Lung (tissue), 12 donors: ENCODE results near the gene FAM13B. TPM values are rescaled to one million over a fixed set of nuclear protein-coding genes. Genes with fewer than 3 reads are reported as not detected.
"Not testable (repeated sequence)": the region's sequence is repeated elsewhere in the genome, so short reads cannot be mapped to it uniquely, and the experiment has no call there.

ENCODE experiments used
- ATAC-seq: fragments of 200-7000 bp; cut with Tn5 transposase; one replicate; pipeline ENCODE4 v1.9.1; 2020; ENCODE audit warnings: moderate number of reproducible peaks; ENCODE audit not compliant: insufficient read depth, low FRiP score
- DNase-seq, 3 donors: peaks; one replicate each; pipeline ENCODE4 v3.0.0-alpha.2; 2013 to 2017
- H3K27ac ChIP-seq, 2 donors: one replicate each; pipeline ENCODE4 v1.5.1; 2013; ENCODE audit warnings: mild to moderate bottlenecking in 2 of 2, moderate library complexity in 2 of 2, control low read depth in 1 of 2, inconsistent platforms in 1 of 2, low read depth in 1 of 2, low read length in 1 of 2
- H3K27me3 ChIP-seq, 3 donors: one replicate each; pipeline ENCODE4 v1.5.1; 2013; ENCODE audit warnings: low read length in 2 of 3; ENCODE audit not compliant: control insufficient read depth in 3 of 3, insufficient read depth in 3 of 3
- H3K36me3 ChIP-seq, 4 donors: one replicate each; pipeline ENCODE4 v1.5.1; 2013; ENCODE audit warnings: low read length in 4 of 4, mild to moderate bottlenecking in 1 of 4, moderate library complexity in 1 of 4; ENCODE audit not compliant: control insufficient read depth in 4 of 4, insufficient read depth in 4 of 4
- H3K4me1 ChIP-seq, 5 donors: one replicate each; pipeline ENCODE4 v1.5.1; 2013; ENCODE audit warnings: low read length in 5 of 5, mild to moderate bottlenecking in 2 of 5, moderate library complexity in 1 of 5; ENCODE audit not compliant: control insufficient read depth in 5 of 5, insufficient read depth in 5 of 5
- H3K4me3 ChIP-seq: one replicate; pipeline ENCODE4 v1.5.1; 2013; ENCODE audit warnings: mild to moderate bottlenecking, control low read depth, moderate library complexity
- H3K9ac ChIP-seq, 2 donors: one replicate each; pipeline ENCODE4 v1.5.1; 2013; ENCODE audit warnings: low read length in 2 of 2, control low read depth in 1 of 2; ENCODE audit not compliant: insufficient read depth in 1 of 2
- H3K9me3 ChIP-seq, 4 donors: one replicate each; pipeline ENCODE4 v1.5.1; 2013; ENCODE audit warnings: low read length in 3 of 4, mild to moderate bottlenecking in 1 of 4, moderate library complexity in 1 of 4; ENCODE audit not compliant: control insufficient read depth in 4 of 4, insufficient read depth in 3 of 4
- CTCF ChIP-seq: IDR thresholded peaks from 2 replicates; pipeline ENCODE4 v1.5.1; 2012; ENCODE audit warnings: mild to moderate bottlenecking; ENCODE audit errors: control extremely low read depth, extremely low read depth
- WGBS, 2 donors: extraction: QIAGEN DNeasy Blood & Tissue Kit; methylation state at CpG; one replicate each; pipeline ENCODE4 v1.1.7; 2013; 5-methylcytosine and 5-hydroxymethylcytosine counted together
- polyA plus RNA-seq, 2 donors: library from polyadenylated mRNA; stranded (reverse); fragments of 200-250 nt; gene quantifications; one replicate each; pipeline ENCODE4 v1.2.1, GENCODE V29; 2013
- total RNA-seq, 2 donors: library from RNA; depleted of rRNA in 1 of 2; stranded (reverse); fragments of >200 nt in 1 of 2; gene quantifications; one replicate each; pipeline ENCODE4 v1.2.1, GENCODE V29; 2014 to 2021
- donor health status: control.
- donor health status: control.
- donor health status: Bipolar disorder and iron deficiency.
- donor health status: healthy.
- donor health status: DM: yes; HTN: yes; CAD: no.

Gene FAM13B
- total and polyA plus RNA-seq, 4 donors, result 7.6 to 63.6 (median 23.4) TPM

GRCh38 chr5:137975208-137975607 lies 57.7 kb downstream of the FAM13B start:
- no peaks in the 10 kb centered on the region for H3K27me3 ChIP-seq
- no peaks in the 10 kb centered on the region for H3K9me3 ChIP-seq

GRCh38 chr5:137970384-137970783 lies 62.5 kb downstream of the FAM13B start:
- H3K9ac ChIP-seq, H3K27ac ChIP-seq, H3K4me1 ChIP-seq, H3K9me3 ChIP-seq, DNase-seq, H3K27me3 ChIP-seq, ATAC-seq, H3K4me3 ChIP-seq: not testable (repeated sequence)
- WGBS, 2 donors, result 99 to 100% methylated on average over 3 of the region's 4 CpGs
- peaks cover 0 to 15% (median 7%) of the 10 kb centered on the region in 4 donors for H3K36me3 ChIP-seq

More at GRCh38 chr5:137975208-137975607, 57.7 kb downstream of the FAM13B start:
- ATAC-seq, result no peak
- 96 to 97% methylated on average over 3 of the region's 3 CpGs for WGBS, 2 donors
- no peak overlapping the region for H3K9ac ChIP-seq
- H3K36me3 ChIP-seq, result peaks cover 0 to 14% (median 4%) of the 10 kb centered on the region in 4 donors
- no peaks in the 10 kb centered on the region for H3K4me1 ChIP-seq
- no peak for DNase-seq
- no peak for TF ChIP-seq CTCF
- H3K27ac ChIP-seq, result no peak overlapping the region
- no peak overlapping the region for H3K4me3 ChIP-seq

- no peak for TF ChIP-seq CTCF
- Histone ChIP-seq H3K27ac (peak overlapping the region in 1 of 2 donors; percentile 38), H3K9ac (no peak overlapping the region), H3K27me3 (no peaks in the 10 kb centered on the region), H3K4me1 (peaks cover 0 to 15% (median 0%) of the 10 kb centered on the region in 5 donors), H3K9me3 (no peaks in the 10 kb centered on the region), H3K4me3 (no peak overlapping the region), H3K36me3 (peaks cover 5 to 19% (median 12%) of the 10 kb centered on the region in 4 donors)
- ATAC-seq (no peak), DNase-seq (no peak)
- WGBS, 2 donors, result 94 to 95% methylated on average over 3 of the region's 3 CpGs
These were observed 72.1 kb downstream of the FAM13B start for GRCh38 chr5:137960819-137961218.

- DNase-seq (peak in 1 of 3 donors; percentile 39), ATAC-seq (no peak)
- Histone ChIP-seq H3K9me3 (no peaks in the 10 kb centered on the region), H3K36me3 (peaks cover 3 to 18% (median 11%) of the 10 kb centered on the region in 4 donors), H3K4me1 (peaks cover 0 to 15% (median 0%) of the 10 kb centered on the region in 5 donors), H3K4me3 (no peak overlapping the region), H3K27me3 (no peaks in the 10 kb centered on the region), H3K27ac (no peak overlapping the region), H3K9ac (no peak overlapping the region)
- TF ChIP-seq CTCF, result no peak
- WGBS, 2 donors, result 92% methylated on average over 2 of the region's 2 CpGs
These were observed 72.7 kb downstream of the FAM13B start for GRCh38 chr5:137960141-137960540.
